Muscle layer of colon (tissue), 2 donors: Measurements from ENCODE around the gene OR5L2.

Source experiments
- H3K27ac ChIP-seq: one replicate; pipeline ENCODE4 v1.7.0; 2013; ENCODE audit warnings: low read depth, mild to moderate bottlenecking, low read length, moderate library complexity
- H3K27me3 ChIP-seq, 2 donors: one replicate each; pipeline ENCODE4 v1.7.0; 2013; ENCODE audit warnings: low read length in 2 of 2, mild to moderate bottlenecking in 2 of 2; ENCODE audit not compliant: insufficient read depth in 2 of 2, control insufficient read depth in 1 of 2
- H3K36me3 ChIP-seq: one replicate; pipeline ENCODE4 v1.7.0; 2013; ENCODE audit warnings: mild to moderate bottlenecking, low read length; ENCODE audit not compliant: insufficient read depth
- H3K4me1 ChIP-seq: one replicate; pipeline ENCODE4 v1.7.0; 2013; ENCODE audit warnings: mild to moderate bottlenecking, low read length; ENCODE audit not compliant: insufficient read depth
- H3K4me3 ChIP-seq, 2 donors: one replicate each; pipeline ENCODE4 v1.7.0; 2013; ENCODE audit warnings: low read length in 2 of 2, low read depth in 1 of 2, mild to moderate bottlenecking in 1 of 2, moderate library complexity in 1 of 2
- H3K9ac ChIP-seq: one replicate; pipeline ENCODE4 v1.7.0; 2013; ENCODE audit warnings: low read length
- H3K9me3 ChIP-seq: one replicate; pipeline ENCODE4 v1.7.0; 2013; ENCODE audit warnings: mild to moderate bottlenecking, low read length
- donor health status: abdominal sarcoma.
- donor health status: Adenocarcinoma of cecum.

OR5L2 gene

DNA sequence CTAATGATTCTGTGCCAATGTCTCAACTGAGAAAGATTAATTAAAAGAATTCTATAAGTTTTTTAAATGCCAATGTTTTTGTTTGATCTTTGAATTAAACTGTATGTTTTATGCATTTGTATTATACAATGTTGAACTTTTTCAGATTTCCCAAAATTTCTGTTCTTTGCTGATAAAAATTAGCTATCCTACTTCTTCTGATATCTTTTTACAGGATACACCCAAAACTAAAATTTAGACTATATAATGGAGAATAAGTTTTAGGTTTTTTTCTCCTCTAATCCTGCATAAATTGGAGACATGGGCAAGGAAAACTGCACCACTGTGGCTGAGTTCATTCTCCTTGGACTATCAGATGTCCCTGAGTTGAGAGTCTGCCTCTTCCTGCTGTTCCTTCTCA lies at the start of gene OR5L2:
Gene OR5L2 (plus strand): TSS at position 301 of the 400 bp plus-strand sequence. CDS start 0 bp downstream, at position 301.
- no peak within 1 kb of the TSS for H3K4me3 ChIP-seq

DNA sequence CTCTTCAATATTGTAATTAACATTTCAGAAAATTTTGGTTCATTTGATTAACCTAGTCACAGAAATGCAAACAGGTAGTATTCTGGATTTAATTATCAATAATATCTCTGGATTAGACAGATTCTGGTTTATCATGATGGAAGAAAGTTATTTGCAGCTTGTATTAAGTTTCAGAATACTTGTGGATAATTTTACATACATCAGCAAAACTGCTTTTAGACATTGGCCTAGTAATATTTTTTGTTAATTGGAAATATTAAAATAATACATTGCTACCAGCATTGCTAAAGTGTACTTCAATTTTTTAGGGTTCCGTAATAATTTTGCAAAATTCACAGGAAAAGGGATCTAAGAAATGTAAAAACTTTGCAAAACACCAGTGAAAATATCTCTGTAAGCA lies 35.4 kb upstream of the OR5L2 start:
- Histone ChIP-seq H3K27me3 (no peaks in the 10 kb centered on the region), H3K36me3 (no peaks in the 10 kb centered on the region), H3K4me1 (no peaks in the 10 kb centered on the region), H3K4me3 (no peak overlapping the region), H3K9me3 (no peaks in the 10 kb centered on the region), H3K9ac (no peak overlapping the region), H3K27ac (no peak overlapping the region)

More for the DNA sequence above, at the start of gene OR5L2:
- Histone ChIP-seq H3K36me3 (no peaks in the 10 kb centered on the region), H3K27me3 (no peaks in the 10 kb centered on the region), H3K4me1 (no peaks in the 10 kb centered on the region), H3K9ac (no peak within 1 kb of the TSS), H3K27ac (no peak within 1 kb of the TSS), H3K9me3 (no peaks in the 10 kb centered on the region)

DNA sequence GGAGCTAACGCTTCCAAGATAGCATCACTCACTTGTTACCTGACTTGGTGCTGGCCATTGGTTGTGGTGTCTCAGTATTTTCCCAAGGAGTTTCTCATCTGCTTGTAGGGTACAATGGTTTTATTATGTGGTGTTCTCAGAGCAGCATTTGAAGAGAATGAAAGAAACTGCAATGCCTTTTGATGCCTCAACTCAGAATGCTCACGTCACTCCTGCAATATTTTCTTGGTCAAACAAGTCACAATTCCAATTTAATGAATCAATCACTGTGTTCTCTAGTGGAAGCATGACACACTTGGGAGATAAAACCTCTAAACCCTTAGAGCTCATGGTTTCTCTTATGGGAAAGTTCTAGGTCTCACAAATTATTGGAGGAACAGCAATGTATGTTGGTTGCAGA lies 33.7 kb upstream of the OR5L2 start:
- no peak overlapping the region for H3K9ac ChIP-seq
- H3K4me3 ChIP-seq: no peak overlapping the region
- no peaks in the 10 kb centered on the region for H3K36me3 ChIP-seq
- H3K27ac ChIP-seq: no peak overlapping the region
- no peaks in the 10 kb centered on the region for H3K27me3 ChIP-seq
- H3K9me3 ChIP-seq: no peaks in the 10 kb centered on the region
- H3K4me1 ChIP-seq: no peaks in the 10 kb centered on the region

DNA sequence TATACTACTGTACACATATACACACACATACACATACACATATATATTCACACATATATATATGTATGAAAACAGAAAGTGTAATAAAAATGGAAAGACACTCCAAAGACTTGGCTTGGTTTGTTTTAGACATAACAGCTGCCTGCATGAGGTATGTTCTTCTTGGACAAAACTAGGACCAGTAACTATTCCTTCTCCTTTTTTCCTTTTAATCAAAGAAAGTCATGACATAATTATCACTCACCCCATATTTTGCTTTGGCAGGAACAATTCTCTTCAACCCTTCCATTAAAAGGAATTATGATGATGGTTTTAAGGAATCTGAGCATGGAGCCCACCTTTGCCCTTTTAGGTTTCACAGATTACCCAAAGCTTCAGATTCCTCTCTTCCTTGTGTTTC lies 31.8 kb upstream of the OR5L2 start, which contains the start of gene OR5D14:
Gene OR5D14 (plus strand): TSS at position 301 of the 400 bp plus-strand sequence. CDS start 0 bp downstream, at position 301.
- Histone ChIP-seq H3K36me3 (no peaks in the 10 kb centered on the region), H3K27ac (no peak within 1 kb of the TSS), H3K9ac (no peak within 1 kb of the TSS), H3K27me3 (no peaks in the 10 kb centered on the region), H3K4me3 (no peak within 1 kb of the TSS), H3K9me3 (no peaks in the 10 kb centered on the region), H3K4me1 (no peaks in the 10 kb centered on the region)

DNA sequence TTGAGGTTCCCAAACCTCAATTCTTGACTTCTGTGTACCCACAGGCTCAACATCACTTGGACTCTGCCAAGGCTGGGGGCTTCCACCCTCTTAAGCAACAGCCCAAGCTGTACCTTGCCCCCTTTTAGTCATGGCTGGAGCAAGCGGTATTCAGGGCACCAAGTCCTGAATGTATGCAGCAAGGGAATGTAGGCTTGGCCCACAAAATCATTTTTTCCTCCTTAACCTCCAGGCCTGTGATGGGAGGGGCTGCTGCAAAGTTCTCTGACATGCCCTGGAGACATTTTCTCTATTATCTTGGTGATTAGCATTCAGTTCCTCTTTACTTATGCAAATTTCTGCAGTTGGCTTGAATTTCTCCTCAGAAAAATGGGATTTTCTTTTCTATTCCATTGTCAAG lies 20.8 kb upstream of the OR5L2 start:
- Histone ChIP-seq H3K9me3 (no peaks in the 10 kb centered on the region), H3K36me3 (no peaks in the 10 kb centered on the region), H3K27me3 (no peaks in the 10 kb centered on the region), H3K27ac (no peak overlapping the region), H3K4me1 (no peaks in the 10 kb centered on the region), H3K4me3 (no peak overlapping the region), H3K9ac (no peak overlapping the region)

DNA sequence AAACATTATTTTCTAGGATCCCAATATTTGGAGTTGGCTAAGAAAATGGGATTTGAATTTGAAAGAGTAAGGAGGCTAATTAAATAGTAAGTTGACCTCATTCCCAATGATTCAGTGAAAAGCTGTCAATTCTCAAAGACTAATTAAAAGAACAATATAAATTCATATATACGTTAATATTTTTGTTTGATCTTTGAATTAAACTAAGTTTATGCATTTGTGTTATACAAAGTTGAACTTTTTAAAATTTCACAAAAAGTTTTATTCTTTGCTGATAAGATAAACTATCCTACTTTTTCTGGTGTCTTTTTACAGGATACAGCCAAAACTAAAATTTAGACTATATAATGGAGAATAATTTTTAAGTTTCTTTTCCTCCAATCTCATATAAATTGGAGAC lies 16.0 kb upstream of the OR5L2 start, which contains the start of gene OR5L1:
Gene OR5L1 (plus strand): TSS at position 301 of the 400 bp plus-strand sequence. CDS start 100 bp downstream, outside the sequence.
- Histone ChIP-seq H3K27ac (no peak within 1 kb of the TSS), H3K4me3 (no peak within 1 kb of the TSS), H3K9me3 (no peaks in the 10 kb centered on the region), H3K36me3 (no peaks in the 10 kb centered on the region), H3K4me1 (no peaks in the 10 kb centered on the region), H3K9ac (no peak within 1 kb of the TSS), H3K27me3 (no peaks in the 10 kb centered on the region)

DNA sequence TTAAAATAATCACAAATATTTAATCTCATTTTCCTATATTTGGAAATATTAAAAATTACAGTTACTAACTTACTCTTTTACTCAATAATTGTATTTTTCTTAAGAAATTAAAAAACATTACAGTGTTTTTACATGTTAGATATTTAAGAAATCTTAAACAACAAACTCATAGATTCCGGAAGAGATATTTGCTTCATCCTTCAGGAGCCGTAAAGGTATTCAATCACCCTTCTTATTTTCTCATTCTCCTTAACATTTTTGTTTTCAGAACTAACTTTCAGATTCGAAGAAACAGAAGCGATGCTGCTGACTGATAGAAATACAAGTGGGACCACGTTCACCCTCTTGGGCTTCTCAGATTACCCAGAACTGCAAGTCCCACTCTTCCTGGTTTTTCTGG lies 7.7 kb upstream of the OR5L2 start, which contains the start of gene OR5D18:
Gene OR5D18 (plus strand): TSS at position 301 of the 400 bp plus-strand sequence. CDS start 0 bp downstream, at position 301.
- no peaks in the 10 kb centered on the region for H3K27me3 ChIP-seq
- H3K9ac ChIP-seq: no peak within 1 kb of the TSS
- no peak within 1 kb of the TSS for H3K27ac ChIP-seq
- no peaks in the 10 kb centered on the region for H3K9me3 ChIP-seq
- no peaks in the 10 kb centered on the region for H3K4me1 ChIP-seq
- no peaks in the 10 kb centered on the region for H3K36me3 ChIP-seq
- no peak within 1 kb of the TSS for H3K4me3 ChIP-seq

DNA sequence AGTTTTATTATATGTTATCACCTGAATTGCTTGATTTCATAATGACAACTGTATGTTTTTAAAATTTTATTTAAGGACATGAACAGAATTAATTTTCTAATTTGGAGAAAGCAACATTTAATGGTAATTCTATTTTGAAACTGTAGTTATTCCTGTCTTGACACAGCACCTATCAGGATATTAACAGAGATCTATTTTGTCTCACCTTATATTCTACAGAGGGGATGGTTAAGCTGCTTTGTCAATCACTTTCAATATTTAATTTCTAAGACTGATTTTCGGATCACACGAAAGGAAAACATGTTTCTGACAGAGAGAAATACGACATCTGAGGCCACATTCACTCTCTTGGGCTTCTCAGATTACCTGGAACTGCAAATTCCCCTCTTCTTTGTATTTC lies 11.4 kb downstream of the OR5L2 start, which contains the start of gene OR5D16:
Gene OR5D16 (plus strand): TSS at position 301 of the 400 bp plus-strand sequence. CDS start 0 bp downstream, at position 301.
- no peak within 1 kb of the TSS for H3K27ac ChIP-seq
- H3K36me3 ChIP-seq: no peaks in the 10 kb centered on the region
- no peak within 1 kb of the TSS for H3K4me3 ChIP-seq
- H3K9me3 ChIP-seq: no peaks in the 10 kb centered on the region
- no peaks in the 10 kb centered on the region for H3K27me3 ChIP-seq
- no peak within 1 kb of the TSS for H3K9ac ChIP-seq
- H3K4me1 ChIP-seq: no peaks in the 10 kb centered on the region

DNA sequence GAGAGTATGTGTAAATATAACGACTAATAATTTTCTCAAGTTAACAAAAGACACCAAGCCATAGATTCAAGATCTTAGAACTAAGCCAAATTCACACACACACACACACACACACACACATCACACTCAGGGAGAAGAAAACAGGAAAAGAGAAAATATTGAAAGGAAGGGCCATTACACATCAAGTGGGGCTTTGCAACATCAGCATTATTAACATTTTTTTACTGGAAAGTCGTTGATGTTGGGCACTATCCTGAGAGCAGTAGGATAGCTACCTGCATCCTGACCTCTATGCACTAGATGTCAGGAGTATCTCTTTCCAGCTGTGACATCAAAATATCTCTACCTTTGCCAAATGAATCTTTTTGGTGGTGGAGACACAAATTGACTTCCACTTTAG lies 20.4 kb downstream of the OR5L2 start:
- Histone ChIP-seq H3K9ac (no peak overlapping the region), H3K4me1 (no peaks in the 10 kb centered on the region), H3K9me3 (no peaks in the 10 kb centered on the region), H3K27me3 (no peaks in the 10 kb centered on the region), H3K4me3 (no peak overlapping the region), H3K27ac (no peak overlapping the region), H3K36me3 (no peaks in the 10 kb centered on the region)

DNA sequence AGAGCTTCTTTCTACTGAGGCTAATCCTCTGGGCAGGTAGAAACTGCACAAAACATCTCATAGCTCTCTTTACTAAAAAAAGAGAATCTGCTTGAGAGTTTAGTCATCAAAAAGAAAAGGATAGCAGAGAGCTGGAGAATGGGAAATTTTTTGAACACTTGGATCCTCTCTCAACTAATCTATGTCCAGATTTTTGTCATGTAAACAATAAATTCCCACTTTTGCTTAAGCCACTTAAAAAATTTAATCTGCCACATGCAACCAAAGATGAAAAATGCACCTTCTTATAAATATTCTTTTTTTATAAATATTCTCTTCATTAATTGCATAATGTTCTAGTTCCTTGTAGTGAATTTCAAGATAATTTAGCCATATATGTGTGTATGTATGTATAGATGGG lies 22.0 kb downstream of the OR5L2 start:
- H3K9ac ChIP-seq: no peak overlapping the region
- no peaks in the 10 kb centered on the region for H3K27me3 ChIP-seq
- H3K36me3 ChIP-seq: no peaks in the 10 kb centered on the region
- H3K4me1 ChIP-seq: no peaks in the 10 kb centered on the region
- H3K4me3 ChIP-seq: no peak overlapping the region
- H3K9me3 ChIP-seq: no peaks in the 10 kb centered on the region
- no peak overlapping the region for H3K27ac ChIP-seq

DNA sequence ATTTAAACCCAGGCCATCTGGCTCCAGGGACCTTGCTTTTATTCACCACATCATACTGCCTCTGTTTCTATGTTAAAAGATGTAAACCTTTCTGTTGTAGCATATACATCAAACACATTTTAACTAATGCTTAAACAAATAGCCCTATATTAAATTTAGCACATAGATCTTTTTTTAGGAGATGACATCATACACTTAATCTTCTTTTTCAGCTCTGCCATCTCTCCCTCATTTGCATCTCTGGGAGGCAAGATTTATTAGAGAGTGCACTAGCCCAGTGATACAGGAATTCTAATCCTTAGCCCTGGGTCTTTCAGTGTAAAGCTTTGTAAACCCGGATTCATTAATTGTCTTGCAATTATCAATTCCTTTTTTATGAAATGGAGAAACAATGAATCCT lies 25.1 kb downstream of the OR5L2 start:
- Histone ChIP-seq H3K4me1 (no peaks in the 10 kb centered on the region), H3K9me3 (no peaks in the 10 kb centered on the region), H3K9ac (no peak overlapping the region), H3K27ac (no peak overlapping the region), H3K27me3 (no peaks in the 10 kb centered on the region), H3K4me3 (no peak overlapping the region), H3K36me3 (no peaks in the 10 kb centered on the region)

DNA sequence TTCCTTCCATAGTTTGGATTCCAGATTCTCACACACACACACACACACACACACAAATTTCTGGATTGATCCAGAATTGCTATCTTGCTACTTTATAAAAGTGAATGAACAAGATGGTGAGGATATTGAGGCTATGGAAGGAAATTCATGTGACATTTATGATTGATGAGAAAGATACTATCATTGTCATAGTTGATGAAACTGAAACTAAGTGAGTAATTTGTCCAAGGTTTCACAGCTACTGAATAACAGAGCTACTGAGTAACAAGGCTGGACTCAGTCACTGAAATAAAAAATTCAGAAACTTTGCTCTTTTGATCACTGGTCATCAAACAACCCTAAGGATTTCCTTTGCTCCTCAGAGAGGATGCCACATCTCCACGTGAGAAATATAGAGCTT lies 27.7 kb downstream of the OR5L2 start:
- Histone ChIP-seq H3K4me3 (no peak overlapping the region), H3K4me1 (no peaks in the 10 kb centered on the region), H3K36me3 (no peaks in the 10 kb centered on the region), H3K9ac (no peak overlapping the region), H3K27me3 (no peaks in the 10 kb centered on the region), H3K27ac (no peak overlapping the region), H3K9me3 (no peaks in the 10 kb centered on the region)
